ENCODE data around the gene GPER1.
"Not testable (repeated sequence)": the region's sequence is repeated elsewhere in the genome, so short reads cannot be mapped to it uniquely, and the experiment has no call there.

The GPER1 gene

DNA sequence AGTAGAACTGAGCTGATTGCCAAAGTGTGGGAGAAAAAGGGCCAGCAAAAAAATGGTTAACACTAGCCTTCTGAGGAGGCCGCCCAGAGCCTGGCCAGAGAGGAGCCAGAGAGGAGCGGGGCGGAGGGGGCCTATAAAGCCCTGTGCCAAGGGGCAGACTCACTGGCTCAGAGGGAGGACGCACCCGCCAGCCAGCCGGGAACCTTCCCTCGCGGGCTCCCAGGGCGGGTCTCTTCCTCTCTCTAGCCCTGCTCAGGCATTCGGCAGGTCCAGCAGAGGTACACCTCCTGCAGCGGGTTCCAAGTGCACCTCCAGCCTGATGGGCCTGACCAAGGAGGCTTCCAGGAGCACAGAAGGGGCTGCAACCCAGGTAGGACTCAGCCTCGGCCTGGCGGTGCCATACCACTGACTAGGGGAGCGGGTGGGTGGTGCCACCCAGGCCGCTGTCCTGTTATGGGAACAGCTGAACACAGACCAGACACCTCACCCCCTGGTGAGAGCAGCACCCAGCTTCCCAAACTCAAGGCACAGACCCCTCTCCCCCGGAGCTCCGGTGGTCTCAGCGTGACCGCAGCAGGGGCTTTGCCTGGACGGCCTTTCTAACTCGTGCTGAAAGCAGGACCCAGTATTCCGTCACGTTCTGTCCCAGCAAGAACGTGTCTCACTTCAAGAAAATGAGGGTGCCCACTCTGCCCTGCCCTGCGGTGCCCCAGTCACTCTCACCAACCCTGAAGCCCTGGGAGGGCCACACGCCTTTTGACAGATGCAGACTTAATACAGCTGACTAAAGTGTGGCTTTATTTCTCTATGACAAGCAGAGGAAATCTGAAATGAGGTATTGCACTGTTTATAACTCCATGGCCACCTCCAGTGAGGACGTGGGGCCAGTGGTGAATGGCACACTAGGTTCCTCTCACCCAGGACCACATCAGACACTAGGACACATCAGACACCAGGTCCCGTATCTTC, at the start of gene GPER1:
TSS of gene GPER1 (plus strand) at position 162 of the 969 bp plus-strand sequence. CDS start 3,616 bp downstream, outside the sequence.
- no peak for DNase-seq (ENCODE audit: low read depth)

DNA sequence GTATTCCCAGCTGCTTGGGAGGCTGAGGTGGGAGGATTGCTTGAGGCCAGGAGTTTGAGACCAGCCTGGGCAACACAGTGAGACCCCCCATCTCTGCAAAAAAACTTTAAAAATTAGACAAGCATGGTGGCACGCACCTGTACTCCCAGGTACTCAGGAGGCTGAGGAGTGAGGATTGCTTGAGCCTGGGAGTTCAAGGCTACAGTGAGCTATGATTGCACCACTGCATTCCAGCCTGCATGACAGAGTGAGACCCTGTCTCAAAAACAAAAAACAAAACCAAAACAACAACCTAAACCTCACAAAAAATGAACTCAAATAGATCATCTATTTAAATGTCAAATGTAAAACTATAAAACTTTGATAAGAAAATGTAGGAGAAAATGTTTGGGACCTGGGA, 47.7 kb upstream of the GPER1 start:
- not testable (repeated sequence) for DNase-seq (ENCODE audit: low read depth)

DNA sequence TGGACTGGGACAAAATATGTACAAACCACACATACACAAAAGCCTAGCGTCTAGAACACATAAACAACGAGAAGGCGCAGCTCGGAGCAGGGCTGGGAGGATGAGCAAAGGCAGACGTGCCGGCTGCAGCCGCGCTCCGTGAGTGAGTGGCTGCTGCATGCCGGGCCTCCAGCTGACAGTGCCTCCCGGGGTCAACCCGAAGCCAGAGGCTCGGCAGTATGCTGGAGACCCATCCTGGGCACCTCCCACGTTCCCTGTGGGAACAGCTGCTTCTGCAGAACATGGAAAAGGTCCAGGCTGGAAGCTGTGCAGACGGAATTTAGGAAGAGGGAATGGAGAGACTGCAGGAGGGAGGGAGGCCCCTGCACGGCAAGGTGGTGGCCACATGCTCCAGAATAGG, 47.1 kb upstream of the GPER1 start:
- no peak for DNase-seq (ENCODE audit: low read depth)

DNA sequence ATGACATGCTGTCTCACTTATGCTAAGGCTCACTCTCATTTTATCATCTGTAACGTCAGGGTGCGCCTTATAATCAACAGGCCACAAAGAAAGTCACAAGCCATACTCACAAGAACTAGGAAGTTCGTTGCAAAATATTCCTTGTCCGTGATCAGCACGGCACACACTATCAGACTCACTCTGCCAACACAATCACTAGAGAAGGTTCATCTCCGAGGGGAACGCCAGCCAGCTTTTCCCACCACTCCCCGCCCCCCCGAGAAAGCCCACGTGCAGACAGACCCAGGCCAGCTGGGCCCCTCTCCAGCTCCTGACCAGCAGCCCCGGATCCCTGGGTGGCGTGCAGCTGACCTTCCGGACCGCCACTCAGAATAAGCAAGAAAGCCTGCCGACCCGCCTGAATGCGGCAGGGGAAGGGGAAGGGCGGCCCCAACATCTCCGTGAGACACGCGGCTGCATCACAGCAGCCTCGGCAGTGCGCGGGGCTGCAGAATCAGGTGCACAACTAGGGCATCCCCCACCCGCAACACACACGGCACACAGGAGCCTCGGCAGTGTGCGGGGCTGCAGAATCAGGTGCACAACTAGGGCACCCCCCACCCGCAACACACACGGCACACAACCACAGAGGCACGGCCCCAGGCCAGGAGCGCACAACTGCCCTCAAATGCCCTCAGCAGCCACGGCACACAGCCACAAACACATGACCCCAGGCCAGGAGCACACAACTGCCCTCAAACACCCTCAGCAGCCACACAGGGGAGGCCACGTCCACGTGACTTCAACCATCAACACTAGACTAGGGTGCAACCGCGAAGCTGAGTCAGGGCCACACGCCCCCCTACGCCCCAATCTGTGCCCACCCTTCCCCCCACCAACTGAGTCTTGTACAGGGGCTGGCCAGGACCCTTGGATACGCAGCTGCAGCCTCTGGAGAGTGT, 46.1 kb upstream of the GPER1 start:
- DNase-seq (ENCODE audit: low read depth), result no peak

DNA sequence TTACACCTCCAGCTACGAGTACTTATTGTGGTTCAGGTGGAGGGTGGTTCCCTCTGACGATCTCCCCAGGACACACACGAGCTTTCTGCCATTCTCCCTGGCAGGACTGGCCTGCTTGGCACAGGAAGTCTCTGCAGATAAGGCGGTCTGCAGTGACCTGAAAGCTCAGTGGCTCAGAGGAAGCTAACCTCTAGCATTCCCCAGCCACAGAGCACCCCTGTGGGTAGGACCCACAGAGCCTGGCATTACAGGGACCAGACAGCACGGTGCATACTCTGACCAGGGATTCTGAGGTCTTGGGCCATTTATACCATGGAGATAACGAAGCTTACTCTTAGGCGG, 45.5 kb upstream of the GPER1 start:
- DNase-seq (ENCODE audit: low read depth), result no peak

DNA sequence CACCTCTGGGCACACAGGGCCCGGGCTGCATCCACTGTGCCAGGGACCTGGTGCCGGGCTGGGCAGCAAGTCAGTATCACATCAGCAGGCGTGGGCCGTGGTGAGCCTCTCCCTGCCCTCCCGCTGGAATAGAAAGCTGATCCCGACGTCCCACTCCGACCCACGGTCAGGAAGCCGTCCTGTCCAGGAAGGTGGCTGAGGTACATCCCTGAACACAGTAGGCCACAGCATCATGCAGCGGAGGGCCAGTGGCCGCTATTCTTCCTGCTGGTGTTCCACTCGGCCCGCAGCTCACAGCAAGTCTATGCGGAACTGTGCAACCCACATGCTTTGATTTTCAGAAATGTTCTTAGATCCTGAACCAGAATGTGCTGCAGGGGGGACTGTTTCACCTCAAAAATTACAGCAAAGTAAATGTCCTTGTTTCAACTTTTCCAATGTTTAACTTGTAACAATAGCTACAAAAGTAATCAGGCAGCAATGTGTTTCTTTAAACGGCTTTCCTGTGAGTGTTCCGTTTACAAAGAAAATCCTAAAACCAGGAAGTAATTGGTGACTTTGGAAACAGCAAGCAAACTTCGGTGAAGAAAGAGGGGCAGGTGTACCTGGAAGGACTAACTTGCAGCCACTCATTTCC, 44.2 kb upstream of the GPER1 start:
- DNase-seq (ENCODE audit: low read depth), result no peak

DNA sequence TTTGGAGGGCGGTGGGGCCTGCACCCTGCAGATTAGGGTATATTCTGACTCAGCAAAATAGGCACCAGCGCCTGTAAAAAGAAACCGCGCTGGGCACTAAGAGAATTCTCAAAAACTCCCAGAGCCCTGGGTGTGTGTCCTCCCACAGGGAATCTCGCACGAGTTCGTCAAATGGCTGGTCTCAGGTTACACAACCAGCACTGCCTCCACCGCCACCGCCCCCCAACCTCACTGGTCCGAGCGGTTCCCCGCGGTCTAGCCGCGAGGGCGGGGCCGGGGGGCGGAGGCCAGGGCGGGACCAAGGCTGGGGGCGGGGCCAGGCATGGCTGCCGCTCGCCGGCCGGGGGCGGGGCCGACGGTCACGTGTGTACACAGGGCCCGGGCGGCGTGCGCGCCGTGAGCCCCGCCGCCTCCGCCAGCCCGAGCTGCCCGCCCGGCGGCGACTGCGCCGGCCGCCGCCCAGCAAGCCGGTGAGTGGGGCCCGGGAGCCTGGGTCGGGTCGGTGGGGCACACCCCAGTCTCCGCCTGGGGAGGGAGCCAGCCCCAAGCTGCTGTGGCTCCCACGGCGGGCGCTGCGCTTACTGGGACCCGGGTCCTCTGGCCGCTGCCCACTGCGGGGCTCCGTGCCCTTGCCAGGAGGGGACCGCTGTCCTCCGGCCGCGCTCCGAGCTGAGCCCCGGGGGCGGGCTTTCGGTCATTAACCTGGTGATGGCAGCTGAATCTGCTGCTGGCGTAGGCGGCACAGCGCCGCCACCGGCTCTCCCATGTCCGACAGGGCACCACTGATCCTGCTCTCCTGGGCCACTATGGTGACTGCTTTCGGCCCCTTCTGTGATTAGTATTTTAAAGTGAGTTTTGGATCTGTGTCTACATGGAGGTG, 43.5 kb upstream of the GPER1 start, which contains the start of gene GPR146:
TSS of gene GPR146 (plus strand) at position 358 of the 880 bp plus-strand sequence. CDS start 12,970 bp downstream, outside the sequence.
- peak; percentile 72 for DNase-seq (ENCODE audit: low read depth)

DNA sequence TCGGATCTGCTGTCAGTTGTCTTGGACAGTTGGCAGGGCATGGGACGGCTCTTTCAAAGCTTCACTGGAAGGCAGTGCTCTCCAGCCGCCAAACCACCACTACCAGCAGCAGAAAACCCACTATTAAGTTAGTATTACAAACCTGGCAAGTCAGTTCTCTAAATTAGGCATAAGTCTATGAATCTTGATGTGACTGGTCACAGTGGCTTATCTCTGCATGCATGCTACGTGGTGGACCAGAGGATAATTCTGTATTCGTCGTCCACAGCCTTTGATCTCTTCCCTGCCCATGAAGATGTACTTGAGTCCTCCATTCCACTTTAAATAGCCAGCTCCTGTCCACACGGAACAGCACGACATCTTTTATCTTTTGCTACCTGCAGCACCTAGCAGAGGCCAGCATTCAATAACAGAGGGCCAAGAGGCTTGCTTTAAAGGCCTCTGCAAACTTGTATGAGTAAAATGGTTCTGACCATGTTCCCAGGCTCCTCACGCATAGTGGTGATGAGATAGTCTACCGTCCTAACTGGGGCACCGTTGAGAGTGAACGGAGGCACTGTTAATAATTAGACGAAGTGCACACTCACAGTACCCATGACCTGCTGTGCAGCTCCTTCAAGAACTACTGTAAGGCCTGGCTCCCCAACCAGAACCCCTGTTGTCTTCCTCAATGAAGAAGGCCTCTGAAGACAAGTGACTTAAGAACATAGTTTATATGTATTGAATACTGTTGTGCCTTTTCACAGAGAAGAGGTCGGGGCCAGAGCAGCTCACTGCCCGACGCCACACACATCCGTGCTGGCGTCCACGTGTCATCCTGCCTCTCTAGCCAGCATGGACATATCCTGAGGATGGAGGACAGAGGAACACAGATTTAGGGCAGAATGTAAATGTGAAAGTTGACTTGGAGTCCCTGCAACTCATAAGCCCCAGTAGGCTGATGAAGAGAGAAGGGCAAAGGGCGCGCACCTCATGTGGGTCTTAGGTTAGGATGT, 42.5 kb upstream of the GPER1 start:
- DNase-seq (ENCODE audit: low read depth), result no peak

DNA sequence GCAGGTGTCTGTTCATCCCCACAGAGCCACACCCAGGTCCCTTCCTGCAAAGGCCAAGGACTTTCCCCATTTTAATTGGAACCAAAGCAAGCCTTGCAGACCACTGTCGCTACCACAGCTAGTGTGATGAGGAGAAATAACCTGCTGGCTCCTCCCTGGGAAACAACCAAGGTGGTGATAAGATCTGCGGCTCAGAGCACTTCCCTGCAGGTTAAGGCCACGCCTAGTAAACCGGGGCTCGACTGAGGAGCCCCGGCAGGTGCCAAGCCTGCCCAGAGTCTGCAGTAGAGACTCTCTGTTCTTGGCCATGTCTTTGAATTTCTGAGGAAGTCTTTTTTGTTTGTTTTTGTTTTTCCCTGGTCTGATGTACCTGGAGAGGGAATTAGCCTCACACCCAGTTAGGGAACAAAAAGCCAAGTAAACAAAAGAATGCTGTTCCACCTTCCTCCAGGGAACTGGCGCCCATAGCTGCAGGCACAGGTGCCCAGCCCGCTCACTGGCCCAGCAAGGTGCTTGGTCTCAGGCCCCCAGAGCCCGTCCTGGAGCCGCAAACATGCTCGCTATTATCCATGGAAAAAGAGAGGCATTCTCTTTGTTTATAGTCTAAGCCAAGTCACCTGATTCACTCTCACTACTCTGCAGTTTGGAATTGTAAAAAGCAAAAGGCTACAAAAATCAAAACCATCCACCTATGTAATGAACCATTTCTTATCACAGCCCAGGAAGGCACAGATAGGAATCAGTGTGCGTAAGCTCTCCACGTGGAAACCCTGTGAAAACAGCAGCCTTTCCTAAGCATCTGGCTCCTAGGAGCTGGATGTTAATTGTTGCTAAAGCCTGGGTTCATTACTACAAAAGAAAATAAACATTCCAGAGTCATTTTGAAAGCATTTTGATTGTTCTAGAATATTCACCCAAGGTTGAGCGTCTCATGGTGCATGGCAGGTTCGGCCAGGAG, 40.9 kb upstream of the GPER1 start:
- DNase-seq (ENCODE audit: low read depth), result no peak

DNA sequence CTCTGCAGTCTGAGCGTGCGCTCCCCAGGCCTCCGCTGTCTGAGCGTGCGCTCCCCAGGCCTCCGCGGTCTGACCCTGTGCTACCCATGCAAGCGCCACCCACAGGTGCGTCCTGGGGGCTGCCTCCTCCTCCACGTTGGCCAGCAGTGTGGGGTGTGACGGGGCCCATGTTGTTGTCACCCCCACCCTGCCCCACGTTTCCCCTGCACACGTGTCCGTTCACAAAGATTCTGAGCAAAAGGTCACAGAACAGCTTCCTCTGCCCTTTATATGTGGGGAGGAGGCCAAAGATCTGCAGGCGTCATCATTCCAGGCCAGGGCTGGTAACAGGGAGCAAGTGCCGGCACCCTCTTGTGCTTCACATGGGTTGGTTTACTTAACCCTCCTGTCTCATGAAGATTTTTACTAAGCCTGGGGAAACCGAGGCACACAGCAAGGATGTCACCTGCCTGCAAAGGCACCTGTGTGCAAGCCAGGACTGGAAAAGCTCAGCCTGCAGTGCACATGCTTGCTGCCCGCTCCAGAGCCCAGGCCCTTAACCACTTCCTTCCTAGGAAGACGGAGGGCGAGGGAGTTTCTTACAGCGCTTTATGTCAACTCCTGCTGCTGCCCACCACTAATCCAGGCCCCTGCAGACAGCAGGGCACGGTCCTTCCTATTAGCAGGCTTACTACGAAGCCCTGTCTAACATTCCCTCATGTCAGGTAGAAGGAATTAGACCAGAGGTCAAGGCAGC, 38.7 kb upstream of the GPER1 start:
- no peak for DNase-seq (ENCODE audit: low read depth)

DNA sequence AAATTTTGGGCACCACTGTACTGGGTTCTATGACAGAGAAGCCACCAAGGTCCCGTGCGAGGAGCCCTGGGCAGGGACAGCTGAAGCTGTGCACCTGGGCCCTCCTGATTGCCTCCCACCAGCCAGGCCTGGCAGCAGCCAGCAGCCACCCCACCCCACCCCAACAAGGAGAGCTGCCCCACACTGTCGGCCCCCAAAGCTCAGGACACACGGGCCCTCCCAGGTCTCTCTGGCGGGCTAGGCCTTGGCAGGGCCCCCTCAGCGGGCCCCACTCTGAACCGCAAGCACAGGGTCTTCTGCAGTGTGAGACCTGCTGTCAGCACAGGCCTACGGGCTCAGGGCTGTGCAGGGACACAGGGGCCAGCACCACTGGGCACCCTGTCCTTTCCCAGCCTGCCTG, 38.1 kb upstream of the GPER1 start:
- DNase-seq (ENCODE audit: low read depth), result no peak

DNA sequence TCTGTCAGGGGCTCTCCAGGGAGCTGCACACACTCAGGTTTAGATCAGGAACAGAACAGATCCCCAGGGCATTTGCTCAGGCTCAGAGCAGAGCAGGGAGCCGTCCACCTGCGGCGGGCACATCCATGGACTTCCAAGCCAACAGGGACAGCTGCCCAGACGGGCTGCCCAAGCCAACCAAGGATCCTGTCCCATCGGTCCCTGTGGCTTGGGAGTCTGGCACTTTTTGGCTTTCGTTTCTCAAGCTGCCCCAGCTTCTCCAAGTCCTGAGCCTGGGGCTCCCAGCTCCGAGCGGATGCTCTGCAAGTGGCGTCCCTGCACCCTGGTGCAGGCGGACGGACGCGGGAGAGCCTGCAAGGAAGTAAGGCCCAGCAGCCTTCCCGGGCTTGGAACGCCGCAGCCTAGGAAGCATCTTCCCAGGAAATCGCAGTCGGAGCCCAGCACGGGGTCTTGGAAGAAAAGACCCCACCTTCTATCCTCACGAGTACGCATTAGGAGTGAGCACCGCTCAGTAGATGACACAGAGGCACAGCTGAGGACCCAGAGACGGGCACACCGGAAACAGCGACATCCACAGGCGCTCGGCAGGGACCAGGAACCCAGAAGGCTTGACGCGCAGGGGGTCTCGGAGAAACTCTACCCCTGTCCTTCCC, 37.5 kb upstream of the GPER1 start:
- no peak for DNase-seq (ENCODE audit: low read depth)

DNA sequence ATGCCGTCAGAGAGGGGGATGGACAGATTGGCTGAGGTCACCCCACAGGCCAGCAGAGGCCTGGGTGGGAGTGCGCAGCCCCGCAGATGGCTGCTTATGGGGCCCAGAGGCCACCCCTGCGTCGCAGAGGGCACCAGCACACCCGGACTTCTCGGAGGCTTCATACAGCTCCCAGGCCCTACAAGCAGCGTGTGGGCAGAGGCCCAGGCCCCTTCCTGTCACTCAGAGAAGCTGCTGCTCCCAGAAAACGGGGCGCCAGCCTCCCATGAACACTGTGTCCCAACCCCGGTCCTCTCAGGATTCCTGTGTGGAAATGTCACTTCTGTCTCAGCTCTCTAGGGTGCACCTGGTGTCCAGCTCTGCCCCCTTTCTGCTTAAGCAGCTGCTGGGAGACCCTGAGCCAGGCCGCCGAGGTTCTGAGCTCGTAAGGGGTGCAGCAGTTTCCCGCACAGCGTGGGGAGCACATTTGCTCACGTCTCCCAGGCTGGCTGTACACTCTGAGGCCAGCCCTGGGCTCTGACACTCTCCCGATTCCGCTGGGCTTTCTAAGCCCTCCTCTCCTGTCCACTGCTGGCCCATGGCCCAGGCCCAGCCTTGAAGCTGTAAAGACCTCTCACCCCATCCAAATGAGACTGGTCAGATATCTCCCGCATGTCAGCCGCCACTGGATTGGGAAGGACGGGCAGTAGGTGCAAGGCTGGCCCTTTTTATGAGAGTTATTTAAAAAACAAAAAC, 36.8 kb upstream of the GPER1 start:
- DNase-seq (ENCODE audit: low read depth), result no peak

DNA sequence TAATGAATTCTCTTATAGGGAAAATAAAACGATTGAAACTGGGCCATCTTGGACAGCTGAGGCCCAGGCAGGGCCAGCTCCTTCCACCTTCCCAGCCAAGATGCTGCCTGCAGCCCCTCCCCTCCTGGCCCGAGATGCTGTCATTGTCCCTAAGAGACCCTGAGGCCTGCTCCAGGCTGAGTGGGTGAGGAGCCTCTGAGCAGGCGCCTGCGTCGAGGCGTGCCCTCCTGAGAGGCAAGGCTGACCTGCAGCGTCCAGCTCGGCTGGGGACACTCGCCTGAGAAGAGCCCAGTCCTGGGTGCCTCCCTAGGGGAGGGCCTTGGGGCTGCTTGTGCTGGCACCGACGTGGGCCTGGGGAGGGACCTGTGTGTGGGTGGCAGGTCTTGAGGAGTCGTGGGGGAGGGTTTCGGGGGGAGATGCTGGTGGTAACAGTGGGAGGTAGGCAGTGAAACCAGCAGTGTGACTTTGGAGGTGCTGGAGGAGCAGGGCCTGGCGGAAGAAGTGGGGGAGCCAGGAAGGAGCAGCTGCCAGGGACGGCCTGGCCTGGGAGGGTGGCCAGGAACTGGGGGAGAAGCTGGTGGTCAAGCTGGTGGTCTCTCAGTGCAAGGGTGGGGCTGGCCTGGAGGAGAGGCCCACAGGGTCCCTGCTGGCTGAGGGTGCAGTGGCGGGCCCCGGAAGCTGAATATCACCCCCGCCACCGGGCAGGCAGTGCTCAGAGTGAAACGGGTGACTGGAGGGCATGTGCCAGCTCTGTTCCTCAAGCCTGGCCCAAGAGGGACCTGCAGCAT, 35.7 kb upstream of the GPER1 start:
- no peak for DNase-seq (ENCODE audit: low read depth)

DNA sequence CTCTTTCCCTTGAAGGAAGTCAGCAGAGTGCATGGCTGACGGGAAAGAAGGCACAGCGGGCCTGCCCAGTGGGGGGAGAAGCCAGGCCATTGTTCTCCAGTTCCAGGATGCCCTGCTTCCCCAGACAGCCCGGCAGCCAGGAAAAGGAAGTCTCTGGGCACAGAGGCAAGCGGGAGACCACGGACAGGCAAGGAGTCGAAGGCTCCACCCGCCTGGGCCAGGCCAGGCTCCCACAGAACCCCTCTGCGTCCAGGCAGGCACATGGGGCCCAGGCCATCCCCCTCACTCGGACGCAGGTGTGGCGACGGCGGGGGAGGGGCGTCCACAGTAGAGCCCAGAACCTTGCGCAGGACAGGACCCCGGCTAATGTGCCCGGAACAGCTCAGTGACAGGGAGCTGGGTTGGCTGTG, 34.9 kb upstream of the GPER1 start:
- no peak for DNase-seq (ENCODE audit: low read depth)

DNA sequence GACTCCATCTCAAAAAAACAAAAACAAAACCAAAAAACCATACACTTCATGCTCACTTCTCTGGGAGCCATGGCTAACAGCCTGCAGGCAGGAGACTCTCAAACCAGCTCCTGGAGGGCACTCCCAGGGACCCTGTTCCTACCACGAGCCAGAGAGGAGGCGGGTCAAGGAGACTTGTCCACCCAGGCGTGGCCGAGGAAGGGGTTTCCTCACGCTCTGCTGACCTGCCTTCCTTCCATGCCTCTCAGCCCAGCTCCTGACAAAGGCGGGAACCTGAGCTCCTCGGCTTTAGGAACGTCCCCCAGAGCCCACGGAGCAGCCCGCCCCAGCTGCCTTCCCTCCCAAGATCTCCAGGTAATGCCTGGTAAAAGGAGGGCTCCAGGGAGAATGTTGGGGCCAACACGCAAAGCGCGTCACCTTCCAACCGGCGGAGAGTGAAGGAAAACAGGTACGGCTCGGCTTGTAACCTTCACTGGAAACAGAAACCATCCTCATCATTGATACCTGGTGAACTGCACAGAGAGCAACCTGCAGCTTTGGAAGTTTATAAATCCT, 34.0 kb upstream of the GPER1 start:
- no peak for DNase-seq (ENCODE audit: low read depth)
